K562 (cell line): ENCODE results near the gene FOXP4. TPM values are rescaled to one million over a fixed set of nuclear protein-coding genes. Genes with fewer than 3 reads are reported as not detected.

ENCODE experiments used
- ARNT ChIP-seq, 2 experiments: fragments of 450-650 bp; IDR thresholded peaks; 2 replicates each; pipeline ENCODE4 v1.6.1; 2016; ENCODE audit warnings: mild to moderate bottlenecking in 1 of 2
- ATF6 ChIP-seq: sonication (generic); formaldehyde crosslinking; IDR thresholded peaks from 2 replicates; pipeline ENCODE4 v1.4.0; 2020; ENCODE audit warnings: mild to moderate bottlenecking, missing genetic modification reagents
- CBX3 ChIP-seq, 2 experiments: IDR thresholded peaks; 1 replicate in 1 of 2; 2 replicates in 1 of 2; pipeline ENCODE4 v1.6.1; 2012; ENCODE audit warnings: inconsistent platforms in 2 of 2, low read length in 2 of 2, borderline replicate concordance in 1 of 2, control low read depth in 1 of 2
- CHD4 ChIP-seq: fragments of 200-600 bp; sonication (generic); IDR thresholded peaks from 3 replicates; pipeline ENCODE4 v1.6.1; 2012; ENCODE audit warnings: low read depth, mild to moderate bottlenecking, mixed read lengths, low read length, inconsistent platforms; ENCODE audit not compliant: insufficient read depth, insufficient replicate concordance, poor library complexity, severe bottlenecking
- CTCF ChIP-seq, 3 experiments: IDR thresholded peaks in 2 of 3; conservative IDR thresholded peaks in 1 of 3; 2 replicates each; pipeline ENCODE4 v1.5.1; 2011 to 2012; ENCODE audit warnings: low read length in 3 of 3, mild to moderate bottlenecking in 3 of 3, control low read depth in 2 of 3, improper control_type of control experiment in 1 of 3, inconsistent platforms in 1 of 3, low read depth in 1 of 3, mixed read lengths in 1 of 3, moderate library complexity in 1 of 3; ENCODE audit not compliant: insufficient read depth in 2 of 3
- E4F1 ChIP-seq: fragments of 250-450 bp; sonication (Bioruptor Pico); IDR thresholded peaks from 2 replicates; pipeline ENCODE4 v1.5.0; 2021; ENCODE audit warnings: mild to moderate bottlenecking, borderline replicate concordance
- ELF4 ChIP-seq: fragments of 450-650 bp; formaldehyde crosslinking; IDR thresholded peaks from 2 replicates; pipeline ENCODE4 v1.4.0; 2022; ENCODE audit warnings: missing genetic modification characterization
- EZH2 ChIP-seq: IDR thresholded peaks from 2 replicates; pipeline ENCODE4 v1.6.1; 2012; ENCODE audit warnings: low read depth, mild to moderate bottlenecking, inconsistent platforms, low read length, borderline replicate concordance
- PKNOX1 ChIP-seq: fragments of 450-650 bp; IDR thresholded peaks from 2 replicates; pipeline ENCODE4 v1.6.1; 2016
- PML ChIP-seq: IDR thresholded peaks from 2 replicates; pipeline ENCODE4 v1.6.1; 2012; ENCODE audit warnings: low read length, inconsistent platforms
- POLR2A ChIP-seq: fragments of 450-650 bp; conservative IDR thresholded peaks from 2 replicates; pipeline ENCODE4 v1.6.1; 2016
- SETDB1 ChIP-seq: IDR thresholded peaks from one replicate; pipeline ENCODE4 v1.6.1; 2012; ENCODE audit warnings: low read length, control low read depth, inconsistent platforms
- SIN3B ChIP-seq: fragments of 450-650 bp; IDR thresholded peaks from 2 replicates; pipeline ENCODE4 v1.6.1; 2017; ENCODE audit warnings: low read depth, mild to moderate bottlenecking, moderate library complexity
- TCF7 ChIP-seq: sonication (generic); IDR thresholded peaks from 2 replicates; pipeline ENCODE4 v1.6.1; 2016; ENCODE audit warnings: antibody characterized with exemption, borderline replicate concordance
- THRAP3 ChIP-seq: fragments of 450-650 bp; IDR thresholded peaks from 2 replicates; pipeline ENCODE4 v1.6.1; 2016; ENCODE audit warnings: mild to moderate bottlenecking, inconsistent platforms, borderline replicate concordance
- VEZF1 ChIP-seq: fragments of 200-800 bp; sonication (Bioruptor generic); IDR thresholded peaks from 2 replicates; pipeline ENCODE4 v1.6.1; 2017; ENCODE audit warnings: missing genetic modification characterization, missing compliant biosample characterization
- ZKSCAN1 ChIP-seq: fragments of 150-350 bp; IDR thresholded peaks from 2 replicates; pipeline ENCODE4 v1.6.1; 2016; ENCODE audit warnings: low read depth, low read length
- ZZZ3 ChIP-seq: fragments of 450-650 bp; IDR thresholded peaks from 2 replicates; pipeline ENCODE4 v1.6.1; 2016; ENCODE audit warnings: antibody characterized with exemption, mild to moderate bottlenecking, moderate library complexity
- polyA plus RNA-seq, 8 experiments: library from polyadenylated mRNA; depleted of rRNA in 4 of 8; stranded (reverse) in 5 of 8; unstranded in 3 of 8; fragments of >200 nt; fragmentation: Nextera tagmentation in 2 of 8; fragmentation: Illumina TruSeq in 1 of 8; extraction: Ambion mirVana in 2 of 8; extraction: Trizol in 1 of 8; gene quantifications; 2 replicates each; pipeline versions ENCODE4 v1.2.1 to v1.2.3, GENCODE V29; 2011 to 2014; ENCODE audit warnings: inconsistent platforms in 1 of 8, missing spikeins in 1 of 8
- total RNA-seq, 7 experiments: library from RNA; depleted of rRNA in 6 of 7; stranded (reverse); fragments of >200 nt in 6 of 7; fragmentation: Illumina TruSeq in 2 of 7; extraction: Trizol in 2 of 7; gene quantifications; 2 replicates each; pipeline versions ENCODE4 v1.2.1 to v1.2.3, GENCODE V29; 2011 to 2021; ENCODE audit warnings: low replicate concordance in 1 of 7

Gene FOXP4
- total and polyA plus RNA-seq, 9 of the 15 experiments (the other 6 are each of a cell fraction or from before 2014, with no cell fraction given): 0.11 to 29.4 (median 2.3) TPM

- TF ChIP-seq E4F1 (no peak), THRAP3 (no peak), ARNT (IDR thresholded peaks at IDR 0.05) (peak in 1 of 2 experiments; percentile 65; a peak in 1 of 4 replicates), ZZZ3 (no peak), CTCF (IDR thresholded peaks at IDR 0.05 in 2 of 3, conservative IDR thresholded peaks at IDR 0.05 in 1 of 3; ENCODE audit: insufficient read depth in 2 of 3, low read depth in 1 of 3, low read length in 3 of 3) (peak; percentile 92 to 94 (median 94)), EZH2 (no peak), SIN3B (no peak), CHD4 (peak; percentile 94), ZKSCAN1 (no peak), ATF6 (CRISPR knock-in tag) (0 out of 2 replicates have a peak, but pooled peaks have one; percentile 40), POLR2A (no peak), VEZF1 (no peak), SETDB1 (no peak), PKNOX1 (no peak), PML (no peak), CBX3 (IDR thresholded peaks at IDR 0.05; ENCODE audit: borderline replicate concordance in 1 of 2, low read length in 2 of 2) (peak in 1 of 2 experiments; percentile 22; a peak in 1 of 3 replicates), ELF4 (CRISPR knock-in tag) (no peak), TCF7 (no peak)
Measured at GRCh38 chr6:41602864-41603608, 56.9 kb downstream of the FOXP4 start (continued).
